A549 (cell line): ENCODE data around the gene LIN9.

Experiments used
- CBX2 ChIP-seq: fragments of 200-600 bp; sonication (generic); IDR thresholded peaks from 2 replicates; pipeline ENCODE4 v1.6.1; 2016; ENCODE audit warnings: low read depth, mild to moderate bottlenecking, borderline replicate concordance
- CTCF ChIP-seq: fragments of >200 bp; sonication (Bioruptor Twin); formaldehyde crosslinking; IDR thresholded peaks from 3 replicates; pipeline ENCODE4 v1.5.1; 2016
- KDM1A ChIP-seq: fragments of 200-600 bp; sonication (generic); IDR thresholded peaks from 2 replicates; pipeline ENCODE4 v1.6.1; 2016; ENCODE audit warnings: low read depth, mild to moderate bottlenecking
- POLR2A ChIP-seq: IDR thresholded peaks from 2 replicates; pipeline ENCODE4 v1.6.1; 2012; ENCODE audit warnings: mild to moderate bottlenecking, low read length
- RAD21 ChIP-seq, 2 experiments: fragments of >200 bp in 1 of 2; sonication (Bioruptor Twin) in 1 of 2; formaldehyde crosslinking in 1 of 2; IDR thresholded peaks in 1 of 2; conservative IDR thresholded peaks in 1 of 2; 2 replicates in 1 of 2; 3 replicates in 1 of 2; pipeline ENCODE4 v1.6.1; 2012 to 2018; ENCODE audit warnings: inconsistent platforms in 1 of 2
- SMC3 ChIP-seq: fragments of >200 bp; sonication (Bioruptor Twin); formaldehyde crosslinking; IDR thresholded peaks from 3 replicates; pipeline ENCODE4 v1.6.1; 2018; ENCODE audit warnings: inconsistent platforms
- TF ChIP-seq, protein P1 (sequence below): fragments of 450-650 bp; IDR thresholded peaks from 2 replicates; pipeline ENCODE4 v1.6.1; 2014; ENCODE audit warnings: antibody characterized with exemption

- TF ChIP-seq RAD21 (conservative IDR thresholded peaks at IDR 0.05 in 1 of 2, IDR thresholded peaks at IDR 0.05 in 1 of 2) (no peak), CTCF (no peak), POLR2A (peak; percentile 66), SMC3 (no peak), CBX2 (no peak), KDM1A (no peak)
- TF ChIP-seq, protein P1, sequence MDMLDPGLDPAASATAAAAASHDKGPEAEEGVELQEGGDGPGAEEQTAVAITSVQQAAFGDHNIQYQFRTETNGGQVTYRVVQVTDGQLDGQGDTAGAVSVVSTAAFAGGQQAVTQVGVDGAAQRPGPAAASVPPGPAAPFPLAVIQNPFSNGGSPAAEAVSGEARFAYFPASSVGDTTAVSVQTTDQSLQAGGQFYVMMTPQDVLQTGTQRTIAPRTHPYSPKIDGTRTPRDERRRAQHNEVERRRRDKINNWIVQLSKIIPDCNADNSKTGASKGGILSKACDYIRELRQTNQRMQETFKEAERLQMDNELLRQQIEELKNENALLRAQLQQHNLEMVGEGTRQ = no peak
Observed at GRCh38 chr1:226308723-226309397, at the start of gene LIN9.
